Skin epidermis (tissue), 12 donors: Measurements from ENCODE around the gene CCL4L2.
"Not testable (repeated sequence)": the region's sequence is repeated elsewhere in the genome, so short reads cannot be mapped to it uniquely, and the experiment has no call there.

Experiments used
- H3K27ac ChIP-seq, 21 experiments: fragments of 200-600 bp; sonication (generic) in 11 of 21; one replicate each; pipeline ENCODE4 v1.5.0; 2020; ENCODE audit warnings: mild to moderate bottlenecking in 3 of 21, inconsistent platforms in 2 of 21, moderate library complexity in 2 of 21
- H3K4me3 ChIP-seq, 7 experiments: fragments of 200-600 bp; sonication (generic) in 2 of 7; one replicate each; pipeline ENCODE4 v1.5.0; 2020; ENCODE audit warnings: inconsistent platforms in 2 of 7, mild to moderate bottlenecking in 2 of 7, moderate library complexity in 1 of 7

The CCL4L2 gene

GRCh38 chr17:36210439-36211211, at the start of gene CCL4L2:
TSS of gene CCL4L2 (plus strand) at chr17:36211063.
- not testable (repeated sequence) for H3K4me3 ChIP-seq
- H3K27ac ChIP-seq: peak within 1 kb of the TSS in 7 of 21 experiments; percentile 6 to 66 (median 43)

GRCh38 chr17:36168836-36169235, 42.0 kb upstream of the CCL4L2 start:
- not testable (repeated sequence) for H3K4me3 ChIP-seq, H3K27ac ChIP-seq

DNA sequence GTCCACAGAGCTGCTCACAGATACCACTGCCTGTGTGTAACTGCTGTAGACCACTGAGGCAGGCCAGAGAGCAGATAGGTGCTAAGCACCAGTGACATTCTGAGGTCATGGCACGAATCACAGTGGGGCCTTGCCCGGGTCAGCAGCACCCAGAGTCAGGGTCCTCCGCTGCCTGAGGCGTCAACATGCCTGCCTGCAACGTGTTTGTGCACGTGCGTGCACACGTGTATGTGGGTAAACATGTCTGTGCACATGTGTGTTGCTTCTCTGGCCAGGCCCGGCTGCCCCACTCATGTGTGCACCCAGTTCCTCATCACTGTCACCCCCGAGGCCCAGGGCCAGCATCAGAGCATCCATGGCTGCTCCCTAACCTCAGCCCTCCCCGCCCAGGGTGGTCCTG, 34.3 kb upstream of the CCL4L2 start, which contains the start of gene TBC1D3B:
Gene TBC1D3B (minus strand): TSS at position 101 of the 400 bp plus-strand sequence. CDS start 1,586 bp downstream, outside the sequence.
- H3K27ac ChIP-seq, H3K4me3 ChIP-seq: not testable (repeated sequence)

- not testable (repeated sequence) for H3K27ac ChIP-seq, H3K4me3 ChIP-seq
These were observed 29.3 kb upstream of the CCL4L2 start for GRCh38 chr17:36181446-36182175.

GRCh38 chr17:36182176-36183000, 28.5 kb upstream of the CCL4L2 start:
- peak overlapping the region in 6 of 7 experiments; percentile 26 to 62 (median 54) for H3K4me3 ChIP-seq
- peak overlapping the region in 17 of 21 experiments; percentile 28 to 90 (median 83) for H3K27ac ChIP-seq

DNA sequence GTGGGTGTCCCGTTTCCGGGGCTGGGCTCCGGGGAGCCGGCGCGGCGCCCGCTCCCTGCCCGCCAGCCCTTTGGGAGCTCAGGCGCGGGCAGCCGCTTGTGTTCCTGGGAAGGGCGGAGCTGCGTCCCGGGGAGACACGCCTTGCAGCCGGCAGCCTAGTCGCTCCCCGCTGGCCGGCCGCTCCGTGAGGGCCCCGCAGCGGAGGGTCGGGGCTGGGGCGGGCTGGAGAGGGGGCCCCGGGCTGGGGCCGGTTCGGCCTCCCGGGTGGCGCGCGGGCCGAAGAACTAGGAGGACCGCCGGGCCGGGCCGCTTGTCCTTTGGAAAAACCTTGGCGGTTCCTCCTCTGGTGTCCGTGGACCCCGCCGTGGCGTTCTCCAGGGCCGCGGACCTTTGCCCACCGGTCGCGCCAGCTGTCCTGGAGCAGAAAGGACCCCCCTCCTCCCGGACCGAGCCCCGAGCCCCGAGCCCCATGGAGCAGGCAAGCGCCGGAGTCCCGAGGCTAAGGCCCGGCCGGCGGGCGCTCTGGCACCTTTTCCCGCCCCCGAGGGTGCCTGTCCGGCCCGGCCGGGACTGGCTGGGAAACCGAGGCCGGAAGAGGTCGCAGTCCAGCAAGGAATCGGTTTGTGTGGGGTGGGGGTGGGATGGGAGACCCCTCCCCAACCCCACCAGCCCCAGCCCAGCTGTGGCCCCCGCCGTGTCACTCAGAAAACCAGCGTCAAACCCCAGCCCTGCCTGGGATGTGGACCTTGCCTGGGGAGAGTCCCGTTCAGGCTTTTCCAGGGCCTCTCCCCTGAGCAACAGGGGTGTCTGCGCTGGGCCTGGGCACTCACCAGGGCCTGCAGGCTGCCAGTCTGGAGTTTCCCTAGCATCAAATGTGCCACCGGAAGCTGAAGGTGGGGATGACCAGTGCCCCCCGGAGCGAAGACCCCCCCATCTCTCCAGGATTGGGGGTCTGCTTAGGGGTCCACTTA, 27.6 kb upstream of the CCL4L2 start:
- Histone ChIP-seq H3K4me3 (peak overlapping the region in 6 of 7 experiments; percentile 26 to 62 (median 54)), H3K27ac (peak overlapping the region in 18 of 21 experiments; percentile 28 to 90 (median 82))

GRCh38 chr17:36184023-36184765, 26.7 kb upstream of the CCL4L2 start:
- peak overlapping the region in 13 of 21 experiments; percentile 56 to 90 (median 85) for H3K27ac ChIP-seq
- H3K4me3 ChIP-seq: peak overlapping the region in 5 of 7 experiments; percentile 49 to 62 (median 56)

DNA sequence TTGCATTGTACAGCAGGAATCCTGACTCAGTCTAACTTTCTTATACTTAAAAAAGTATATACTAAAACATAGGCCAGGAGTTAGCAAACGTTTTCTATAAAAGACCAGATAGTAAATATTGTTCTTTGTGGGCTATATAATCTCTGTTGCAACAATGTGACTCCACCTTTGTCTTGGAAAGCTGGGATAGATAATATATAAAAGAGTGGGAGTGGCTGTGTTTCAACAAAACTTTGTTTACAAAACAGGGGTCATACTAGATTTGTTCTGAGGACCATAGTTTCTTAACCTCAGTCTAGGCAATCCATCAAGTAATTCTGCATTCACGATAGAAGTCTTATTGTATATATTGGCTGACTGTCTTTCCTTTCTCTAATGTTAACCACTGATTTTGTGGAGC, 25.4 kb upstream of the CCL4L2 start:
- H3K4me3 ChIP-seq: no peak overlapping the region
- peak overlapping the region in 3 of 21 experiments; percentile 26 to 88 (median 86) for H3K27ac ChIP-seq

DNA sequence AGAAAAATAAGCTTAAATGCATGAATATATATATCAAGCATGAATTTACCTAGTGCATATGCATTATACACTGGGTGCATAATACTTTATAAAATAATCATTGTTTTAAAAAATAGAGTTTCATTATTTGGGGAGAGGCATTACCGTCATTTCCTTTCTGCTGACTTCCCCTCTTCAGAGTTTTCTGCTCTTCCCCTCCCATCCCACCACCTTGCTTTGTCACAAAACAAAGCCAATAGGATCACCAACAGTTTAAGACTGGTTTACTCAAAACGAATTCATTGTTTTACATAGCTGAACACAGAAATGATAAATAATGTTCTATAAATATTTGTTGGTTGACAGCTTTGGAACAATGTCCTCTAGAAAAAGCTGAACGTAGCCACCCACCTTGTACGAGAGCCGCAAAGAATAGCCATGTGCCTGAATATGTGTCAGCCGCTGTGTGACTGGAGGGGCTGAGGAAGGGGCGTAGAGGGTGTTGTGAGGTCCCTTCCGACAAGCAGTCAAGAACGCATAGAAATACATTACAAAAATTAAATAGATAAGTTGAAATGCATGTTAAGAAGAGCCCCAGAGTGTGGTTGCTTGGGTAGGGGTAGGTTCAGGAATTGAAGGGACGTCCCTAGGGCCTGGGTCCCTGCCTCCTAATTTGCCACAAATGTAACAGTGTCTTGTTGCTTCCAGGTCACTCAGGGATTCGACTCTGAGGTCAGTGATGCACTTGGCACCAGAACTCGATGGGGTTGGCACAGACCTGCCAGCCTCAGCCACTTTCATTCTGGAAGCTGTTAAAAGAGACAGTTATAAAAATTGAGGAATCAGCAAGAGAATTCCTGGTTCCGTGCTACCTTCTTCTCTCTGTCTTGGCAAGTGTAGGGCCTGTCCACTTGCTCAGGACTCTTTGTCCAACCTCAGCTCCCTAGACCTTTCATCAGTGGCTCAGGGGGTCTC, 23.8 kb upstream of the CCL4L2 start:
- peak overlapping the region in 11 of 21 experiments; percentile 10 to 78 (median 49) for H3K27ac ChIP-seq
- not testable (repeated sequence) for H3K4me3 ChIP-seq

GRCh38 chr17:36187943-36188665, 22.8 kb upstream of the CCL4L2 start:
- H3K27ac ChIP-seq: peak overlapping the region in 11 of 21 experiments; percentile 10 to 78 (median 49)
- H3K4me3 ChIP-seq: not testable (repeated sequence)

GRCh38 chr17:36188891-36189306, 22.0 kb upstream of the CCL4L2 start:
- H3K27ac ChIP-seq: peak overlapping the region in 8 of 21 experiments; percentile 10 to 78 (median 52)
- no peak overlapping the region for H3K4me3 ChIP-seq

- peak overlapping the region in 3 of 21 experiments; percentile 12 to 45 (median 30) for H3K27ac ChIP-seq
- H3K4me3 ChIP-seq: not testable (repeated sequence)
These were observed 20.9 kb upstream of the CCL4L2 start for GRCh38 chr17:36189993-36190392.

DNA sequence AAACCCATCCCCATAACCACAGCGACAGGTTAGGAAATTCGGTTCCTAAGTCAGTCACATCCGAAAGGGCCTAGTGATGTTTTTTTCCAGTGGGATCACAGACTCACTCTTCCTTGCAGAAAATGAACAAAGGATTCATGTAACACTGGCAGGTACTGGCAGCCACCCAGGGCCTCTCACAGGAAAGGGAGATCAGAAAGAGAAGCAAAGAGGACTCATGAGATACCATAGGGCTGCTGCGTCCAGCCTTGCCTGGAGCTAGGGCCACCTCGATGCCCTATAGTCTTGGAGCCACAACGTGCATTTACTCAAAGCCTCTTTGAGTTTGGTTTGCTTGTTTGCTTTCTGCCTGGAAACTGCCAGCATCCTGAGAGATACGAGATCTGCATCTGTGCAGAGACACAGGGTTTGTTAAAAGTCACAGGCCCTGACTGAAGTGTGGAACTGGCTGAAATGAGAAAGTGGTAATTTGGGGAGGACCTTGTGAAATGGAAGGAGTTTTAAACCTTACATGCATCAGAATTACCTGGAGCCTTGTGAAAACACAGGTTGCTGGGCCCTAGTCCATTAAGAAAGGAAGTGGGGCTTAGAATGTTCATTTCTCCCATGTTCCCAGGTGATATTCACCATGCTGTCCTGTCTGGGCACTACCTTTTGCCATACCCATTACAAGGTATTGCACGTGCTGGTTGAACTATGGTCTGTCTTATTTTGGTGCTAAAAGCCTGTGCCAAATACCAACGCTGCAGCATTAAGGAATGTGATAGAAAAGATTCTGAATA, 20.1 kb upstream of the CCL4L2 start:
- not testable (repeated sequence) for H3K4me3 ChIP-seq
- H3K27ac ChIP-seq: peak overlapping the region in 3 of 21 experiments; percentile 12 to 45 (median 30)

GRCh38 chr17:36193216-36193775, 17.6 kb upstream of the CCL4L2 start:
- Histone ChIP-seq H3K27ac (peak overlapping the region in 4 of 21 experiments; percentile 51 to 65 (median 57)), H3K4me3 (no peak overlapping the region)
